Stimulated activated CD4-positive, alpha-beta T cell treated with anti-CD3 and anti-CD28 coated beads, Interleukin-4, amount 100 ng/mL, for 24 hours (primary cell): ENCODE data around the gene LPCAT1.
"Not testable (repeated sequence)": the region's sequence is repeated elsewhere in the genome, so short reads cannot be mapped to it uniquely, and the experiment has no call there.

Source experiments
- DNase-seq: peaks from one replicate; pipeline ENCODE4 v3.0.0-alpha.2; 2020

LPCAT1 gene

DNA sequence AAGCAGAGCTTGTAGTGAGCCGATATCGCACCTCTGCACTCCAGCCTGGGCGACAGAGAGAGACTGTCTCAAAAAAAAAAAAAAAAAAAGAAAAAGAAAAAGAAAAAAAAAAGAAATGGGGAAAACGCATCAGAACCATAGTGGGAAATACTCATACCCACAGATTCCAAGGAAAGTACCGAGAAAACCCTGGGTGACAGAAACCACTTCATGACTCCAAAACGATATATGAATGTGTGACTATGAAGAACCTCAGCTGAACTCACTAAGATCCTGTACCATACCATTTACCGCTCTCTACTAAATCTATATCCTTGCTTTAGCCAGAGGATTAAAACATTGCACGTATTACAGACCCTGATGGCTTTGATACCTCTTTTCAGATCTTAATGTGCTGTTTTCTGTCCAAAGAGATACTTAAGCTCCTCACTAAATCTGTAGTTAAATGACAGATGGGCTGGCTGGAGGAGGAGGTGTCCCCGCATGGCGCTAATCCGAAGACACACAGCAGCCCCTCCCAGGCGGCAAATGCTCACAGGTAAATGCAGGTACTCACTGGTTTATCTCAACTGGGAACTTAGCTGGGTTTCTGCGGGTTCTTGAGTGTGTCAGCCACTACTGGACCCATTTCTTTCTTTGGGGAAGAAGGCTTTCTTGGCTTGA, 2.8 kb downstream of the LPCAT1 start:
- no peak for DNase-seq

DNA sequence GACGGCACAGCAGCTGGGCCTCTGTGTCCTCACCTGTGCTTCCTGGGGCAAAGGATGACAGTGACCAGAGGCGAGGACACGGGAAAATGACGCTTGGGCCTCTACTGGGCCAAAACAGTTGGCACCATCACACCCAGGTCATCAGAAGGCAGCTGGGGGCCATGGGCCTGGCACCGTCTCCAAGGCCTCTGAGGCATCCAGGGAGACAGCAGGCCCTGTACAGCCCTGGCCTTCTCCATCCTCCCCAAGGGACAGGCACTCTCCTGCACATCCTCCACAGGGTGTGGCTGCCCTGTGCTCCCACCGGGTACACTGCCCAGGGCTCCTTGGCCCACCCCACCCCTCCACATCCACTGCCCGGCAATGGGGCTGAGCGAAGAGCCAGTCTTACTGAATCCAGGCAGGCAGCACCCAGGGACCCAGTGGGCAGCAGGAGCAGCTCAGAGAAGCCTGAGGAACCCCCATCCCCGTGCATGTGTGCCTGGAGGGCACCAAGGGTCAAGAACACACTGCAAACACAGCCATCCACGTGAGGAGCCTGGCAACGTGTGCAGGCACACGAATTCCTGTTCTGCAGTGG, 4.0 kb downstream of the LPCAT1 start:
- DNase-seq, result no peak

DNA sequence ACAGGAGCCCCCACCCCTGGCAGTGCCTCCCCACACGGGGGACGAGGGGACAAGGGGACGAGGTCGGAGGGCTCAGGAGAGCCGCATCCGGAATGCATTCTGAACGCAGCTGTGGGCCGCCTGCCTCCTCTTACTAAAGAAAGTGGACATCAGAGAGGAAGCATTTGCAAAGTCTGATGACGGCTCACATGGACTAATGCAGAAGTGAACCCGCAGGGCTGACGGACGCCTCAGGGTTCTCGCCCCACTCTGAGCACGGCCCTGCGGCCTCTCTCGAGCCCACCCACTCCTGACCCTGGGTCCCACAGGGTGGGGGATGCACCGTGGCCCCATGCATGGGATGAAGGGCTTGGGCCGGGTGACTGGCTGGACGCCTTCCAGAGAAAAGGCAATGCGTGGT, 5.9 kb downstream of the LPCAT1 start:
- no peak for DNase-seq

DNA sequence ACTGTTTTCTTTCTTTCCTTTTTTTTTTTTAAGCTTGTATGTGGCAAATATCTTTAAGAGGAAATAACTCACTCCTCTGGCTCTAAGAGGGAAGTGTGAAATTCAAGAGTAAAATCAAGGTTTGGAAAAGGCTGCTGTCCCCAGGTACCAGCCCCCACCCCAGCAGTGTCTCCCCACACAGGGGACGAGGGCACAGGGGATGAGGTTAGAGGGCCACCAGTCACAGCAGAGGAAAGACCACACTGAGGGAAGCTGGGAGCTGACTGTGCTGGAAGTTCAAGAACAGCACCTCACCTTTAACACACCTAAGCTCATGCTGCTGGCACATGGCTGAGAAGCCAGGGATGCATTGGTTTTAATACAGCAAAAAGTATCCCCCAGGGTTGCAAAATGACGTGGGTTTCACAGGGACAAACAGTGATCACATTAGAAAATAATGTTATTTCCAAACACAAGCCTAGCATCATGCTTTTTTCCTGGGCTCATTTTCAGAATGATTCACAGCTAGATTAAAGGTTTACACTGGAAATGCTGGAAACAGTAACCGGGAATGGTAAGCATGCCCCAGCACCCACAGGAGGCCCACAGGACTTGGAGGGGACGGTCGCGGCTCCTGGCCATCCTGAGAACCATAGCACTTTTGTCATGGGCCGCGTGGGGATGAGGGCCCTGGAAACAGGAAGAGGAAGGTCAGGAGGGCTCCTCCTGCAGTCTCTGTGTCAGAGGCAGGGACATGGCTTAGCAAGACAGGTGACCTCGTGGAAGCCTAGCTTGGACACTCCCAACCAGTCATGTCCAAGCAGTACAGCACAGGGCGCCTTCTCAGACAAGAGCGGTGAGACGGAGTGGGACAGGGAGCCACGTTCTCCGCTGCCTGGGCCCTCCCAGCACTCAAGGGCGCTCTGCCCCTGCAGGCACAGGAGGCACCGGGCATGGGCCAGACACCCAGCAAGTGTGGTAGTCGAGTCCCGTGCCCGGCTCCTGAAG, 6.9 kb downstream of the LPCAT1 start:
- DNase-seq, result no peak

DNA sequence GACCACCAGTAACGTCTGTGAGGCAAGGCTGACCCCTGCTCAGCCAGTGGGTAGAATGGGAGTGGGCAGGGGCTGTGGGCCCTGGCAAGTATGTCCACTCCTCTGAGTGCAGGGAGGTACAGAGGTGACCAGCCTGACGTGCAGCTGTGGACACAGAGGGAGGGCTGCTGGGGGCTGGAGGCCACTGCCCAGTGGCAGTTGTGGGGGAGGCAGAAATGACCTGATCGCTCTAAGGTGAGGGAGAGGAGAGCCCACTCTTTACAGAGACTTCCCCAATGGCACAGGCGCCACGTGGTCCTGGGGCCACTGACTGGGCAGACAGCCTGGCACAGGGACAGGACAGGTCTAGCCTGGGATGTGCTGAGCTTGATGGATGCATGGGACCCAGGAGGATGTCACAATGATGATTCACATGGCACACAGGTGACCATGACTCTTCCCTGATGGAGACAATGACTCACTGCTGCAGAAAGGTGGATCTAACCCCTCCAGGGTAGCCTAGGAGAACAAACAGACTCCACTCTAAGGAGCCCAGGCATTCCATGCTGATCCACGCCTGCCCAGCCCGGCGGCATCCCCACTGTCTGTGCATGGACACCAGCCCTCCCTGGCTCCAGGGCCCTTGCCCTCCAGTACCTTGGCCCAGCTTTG, 7.7 kb downstream of the LPCAT1 start:
- DNase-seq, result no peak

DNA sequence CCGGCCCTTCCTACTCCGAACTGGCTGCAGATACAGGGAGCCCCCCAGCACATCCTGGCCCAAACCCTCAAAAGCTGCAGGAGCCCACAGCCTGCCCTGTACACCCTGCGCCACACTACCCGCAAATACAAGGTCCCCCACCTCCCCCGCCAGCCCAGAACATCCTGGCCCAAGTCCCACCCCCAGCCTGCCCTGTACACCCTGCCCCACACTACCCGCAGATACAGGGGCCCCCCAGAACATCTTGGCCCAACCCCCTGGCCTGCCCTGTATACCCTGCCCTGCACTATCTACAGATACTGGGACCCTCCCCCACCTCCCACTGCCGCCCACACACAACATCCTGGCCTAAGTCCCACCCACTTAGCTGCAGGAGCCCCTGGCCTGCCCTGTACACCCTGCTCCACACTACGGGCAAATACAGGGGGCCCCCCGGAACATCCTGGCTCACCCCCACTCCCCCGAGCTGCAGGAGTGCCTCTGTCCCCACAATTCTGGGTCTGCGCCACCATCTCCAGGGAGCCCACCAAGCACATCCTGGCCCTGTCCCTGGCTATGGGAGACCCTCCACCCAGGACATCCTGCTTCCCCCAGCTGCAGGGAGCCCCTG, 8.3 kb downstream of the LPCAT1 start:
- DNase-seq, result no peak

DNA sequence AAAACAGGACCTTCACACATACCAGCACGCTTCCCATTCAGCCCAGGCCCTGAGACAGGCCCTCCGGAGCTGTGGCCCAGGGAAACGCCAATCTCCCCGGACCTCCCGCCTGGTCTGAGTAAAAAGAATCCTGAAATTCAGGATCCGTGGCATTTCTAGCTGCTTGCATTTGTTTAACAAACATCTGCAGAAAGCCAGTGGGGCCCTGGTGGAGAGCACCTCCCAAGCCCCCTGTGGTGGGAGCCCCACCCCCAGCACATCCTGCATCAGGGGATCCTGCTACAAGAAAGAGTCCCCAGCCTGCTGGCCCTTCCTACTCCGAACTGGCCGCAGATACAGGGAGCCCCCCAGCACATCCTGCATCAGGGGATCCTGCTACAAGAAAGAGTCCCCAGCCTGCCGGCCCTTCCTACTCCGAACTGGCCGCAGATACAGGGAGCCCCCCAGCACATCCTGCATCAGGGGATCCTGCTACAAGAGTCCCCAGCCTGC, 8.9 kb downstream of the LPCAT1 start:
- DNase-seq, result not testable (repeated sequence)

DNA sequence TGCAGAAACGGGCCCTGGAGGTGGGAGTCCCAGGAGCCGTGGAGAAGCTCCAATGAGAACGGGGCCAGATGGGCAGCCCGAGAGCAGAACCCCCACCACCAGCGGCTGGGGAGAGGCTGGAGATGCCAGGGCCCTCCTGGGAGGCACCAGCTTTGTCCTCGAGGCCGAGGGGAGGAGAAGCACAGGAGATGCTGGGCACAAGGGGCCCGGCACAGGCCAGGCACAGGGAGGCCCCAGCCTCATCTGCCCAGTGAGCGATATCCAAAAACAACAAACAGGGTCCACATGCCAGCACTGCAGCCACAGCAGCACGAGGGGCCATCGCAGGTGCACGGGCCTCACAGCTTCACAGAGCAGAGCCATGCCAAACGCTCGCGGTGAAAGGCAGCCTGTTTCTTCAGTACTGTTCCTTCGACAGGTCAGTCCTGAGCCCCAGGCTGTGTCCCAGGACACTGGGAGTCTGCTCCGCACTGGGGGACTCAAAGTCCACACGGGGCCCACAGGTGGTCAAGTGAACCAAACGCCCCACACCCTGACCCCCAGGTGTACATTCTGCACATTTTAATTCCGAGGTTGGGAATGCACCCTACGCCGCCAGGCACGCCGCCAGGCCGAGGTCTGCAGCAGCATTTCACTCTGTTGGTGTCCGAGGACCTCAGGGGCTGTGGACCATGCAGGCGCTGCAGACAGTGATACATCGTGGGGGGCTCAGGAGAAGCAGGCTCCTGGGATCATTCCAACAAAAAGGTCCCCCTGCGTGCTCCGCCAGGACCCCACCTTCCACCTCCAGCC, 9.5 kb downstream of the LPCAT1 start:
- no peak for DNase-seq

DNA sequence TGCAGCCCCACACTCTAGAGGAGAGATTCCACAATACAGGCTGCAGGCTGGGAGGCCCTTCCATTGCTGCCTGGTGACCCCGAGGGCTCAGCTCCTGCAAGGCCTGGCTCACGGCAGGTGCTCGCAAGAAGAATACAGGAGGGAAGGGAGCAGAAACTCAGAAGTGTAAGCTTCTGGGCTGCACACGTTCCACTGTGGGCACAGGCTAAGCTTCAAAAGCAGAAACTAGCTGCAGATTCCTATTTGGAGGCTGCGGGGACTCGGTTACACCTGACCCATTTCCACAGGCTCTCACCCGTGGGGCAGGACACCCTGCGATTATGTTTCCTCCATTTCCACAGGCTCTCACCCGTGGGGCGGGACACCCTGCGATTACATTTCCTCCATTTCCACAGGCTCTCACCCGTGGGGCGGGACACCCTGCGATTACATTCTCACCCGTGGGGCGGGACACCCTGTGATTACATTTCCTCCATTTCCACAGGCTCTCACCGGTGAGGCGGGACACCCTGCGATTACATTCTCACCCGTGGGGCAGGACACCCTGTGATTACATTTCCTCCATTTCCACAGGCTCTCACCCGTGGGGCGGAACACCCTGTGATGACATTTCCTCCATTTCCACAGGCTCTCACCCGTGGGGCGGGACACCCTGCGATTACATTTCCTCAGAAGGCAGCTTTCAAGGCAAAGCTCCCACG, 10.3 kb downstream of the LPCAT1 start:
- no peak for DNase-seq

DNA sequence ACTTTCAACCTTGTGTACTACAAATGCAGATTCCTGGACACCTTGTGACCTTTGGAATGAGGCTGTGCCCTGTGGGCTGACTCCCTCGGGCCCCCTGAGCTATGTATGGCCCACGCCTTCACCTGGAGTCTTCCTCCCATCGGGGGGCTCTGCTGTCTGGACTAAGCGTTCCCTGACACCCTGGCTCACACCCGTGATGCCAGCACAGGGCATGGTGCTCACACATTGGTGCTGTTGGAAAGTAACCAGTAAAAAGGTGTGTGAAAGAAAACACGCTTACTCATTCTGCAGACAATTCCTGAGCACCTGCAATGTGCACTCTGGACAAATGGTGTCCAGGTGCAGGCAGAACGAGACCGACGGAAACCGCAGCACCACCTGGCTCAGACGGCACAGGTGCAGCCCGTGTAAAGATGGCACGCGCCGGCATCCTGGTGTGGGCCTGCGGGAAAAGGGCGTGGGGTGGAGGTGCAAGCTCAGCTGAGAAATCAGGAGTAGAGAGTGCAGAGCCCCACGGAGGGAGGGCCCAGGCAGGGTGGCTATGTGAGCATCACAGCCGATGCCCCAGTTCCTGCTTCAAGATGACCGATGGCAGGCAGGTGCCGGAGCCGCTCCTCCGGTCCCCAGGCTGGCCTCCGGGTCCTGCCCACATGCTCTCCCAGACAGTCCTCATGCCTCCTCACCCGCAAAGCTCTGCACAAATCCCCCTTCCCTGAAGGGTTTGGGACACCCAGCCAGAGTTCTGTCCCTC, 11.0 kb downstream of the LPCAT1 start:
- DNase-seq, result no peak

DNA sequence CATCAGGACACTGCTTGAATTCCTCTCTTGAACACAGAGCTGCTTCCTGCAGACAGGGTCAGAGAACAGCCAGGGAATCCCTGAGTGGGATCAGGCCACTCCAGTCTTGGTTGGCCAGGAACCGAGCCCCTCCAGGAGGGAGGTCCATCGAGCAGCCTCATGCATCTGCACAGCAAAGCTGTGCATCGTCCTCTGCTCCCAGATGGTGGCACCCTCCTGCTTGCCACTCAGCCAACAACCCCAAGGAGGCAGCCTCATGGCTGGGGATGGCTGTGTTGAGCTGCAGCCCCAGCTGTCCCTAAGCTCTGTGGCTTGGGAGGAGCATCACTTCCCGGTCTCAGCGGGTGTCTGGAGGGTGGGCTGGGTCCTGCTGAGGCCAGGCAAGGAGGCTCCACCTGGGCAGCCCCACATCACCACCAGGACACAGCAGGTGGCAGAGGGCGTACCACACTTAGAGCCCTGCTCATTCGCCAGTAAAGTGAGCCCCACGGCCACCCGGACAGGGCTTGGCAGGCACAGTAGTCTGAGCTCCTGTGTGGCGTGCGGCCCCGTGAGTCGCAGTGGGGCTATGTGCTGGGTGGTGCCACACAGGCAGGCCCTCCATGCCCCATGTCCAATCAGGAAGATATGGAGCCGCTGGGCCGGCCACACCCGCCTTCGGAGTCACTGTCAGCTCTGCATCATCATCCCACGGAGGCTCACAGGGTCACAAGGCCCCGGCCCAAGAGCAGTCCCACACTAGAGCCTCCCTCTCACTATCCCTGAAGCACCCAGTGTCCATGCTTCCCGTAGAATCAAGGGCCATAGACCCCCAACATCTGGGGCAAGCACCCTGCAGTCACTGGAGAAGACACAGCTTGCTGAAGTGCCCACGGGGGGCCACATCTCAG, 11.9 kb downstream of the LPCAT1 start:
- DNase-seq, result no peak

DNA sequence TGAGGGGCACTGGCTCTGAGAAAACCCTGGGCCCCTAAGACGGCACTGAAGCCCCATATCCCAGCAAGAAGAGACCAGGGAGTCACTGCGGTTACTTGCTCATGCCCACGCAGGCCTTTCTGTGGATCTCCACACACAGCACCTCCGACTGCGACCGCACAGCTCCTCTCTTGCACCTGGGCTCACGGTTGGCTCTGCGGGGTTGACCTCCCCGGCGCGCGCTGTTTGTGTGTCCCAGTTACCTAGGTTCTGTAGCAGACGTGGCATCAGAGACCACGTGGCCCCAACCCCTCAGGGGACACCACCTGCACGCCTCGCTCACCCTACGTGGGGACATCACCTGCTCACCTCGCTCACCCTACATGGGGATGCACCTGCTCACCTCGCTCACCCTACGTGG, 12.7 kb downstream of the LPCAT1 start:
- no peak for DNase-seq

DNA sequence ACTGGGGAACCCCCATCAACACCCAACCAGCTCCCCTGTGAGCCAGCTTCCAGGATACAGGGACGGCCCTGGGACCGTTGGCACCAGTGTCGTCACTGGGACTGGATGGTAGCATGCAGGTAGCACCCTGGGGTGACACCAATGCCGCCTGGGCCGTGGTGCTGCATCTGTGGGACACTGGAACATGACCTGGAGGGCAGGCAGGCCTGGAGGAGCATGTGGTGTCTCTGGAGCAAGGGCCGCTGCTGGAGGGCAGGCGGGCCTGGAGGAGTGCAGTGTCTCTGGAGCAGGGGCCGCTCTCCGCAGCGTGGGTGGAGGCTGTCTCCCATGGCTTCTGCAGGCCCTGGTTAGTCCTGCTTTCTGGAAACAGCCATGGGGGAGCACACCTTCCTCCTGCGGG, 13.1 kb downstream of the LPCAT1 start:
- no peak for DNase-seq

DNA sequence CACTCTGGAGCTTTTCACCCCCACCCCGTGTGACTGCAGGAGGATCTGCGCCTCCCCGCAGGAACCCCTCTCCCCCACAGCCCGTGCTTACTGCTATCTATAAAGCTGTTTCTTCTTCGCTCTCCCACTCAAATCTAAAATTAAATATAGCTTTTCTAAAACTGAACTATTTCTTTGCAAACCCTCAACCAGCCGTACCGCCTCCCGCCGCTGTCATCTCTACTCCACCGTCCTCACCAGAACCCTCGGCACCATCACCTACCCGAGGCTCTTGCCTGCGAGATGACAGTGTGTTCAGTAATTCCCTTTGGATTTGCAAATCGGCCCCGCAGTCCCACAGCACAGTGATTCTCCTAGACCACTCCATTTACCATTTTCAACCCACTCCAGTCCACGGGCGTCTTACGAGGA, 13.6 kb downstream of the LPCAT1 start:
- no peak for DNase-seq

DNA sequence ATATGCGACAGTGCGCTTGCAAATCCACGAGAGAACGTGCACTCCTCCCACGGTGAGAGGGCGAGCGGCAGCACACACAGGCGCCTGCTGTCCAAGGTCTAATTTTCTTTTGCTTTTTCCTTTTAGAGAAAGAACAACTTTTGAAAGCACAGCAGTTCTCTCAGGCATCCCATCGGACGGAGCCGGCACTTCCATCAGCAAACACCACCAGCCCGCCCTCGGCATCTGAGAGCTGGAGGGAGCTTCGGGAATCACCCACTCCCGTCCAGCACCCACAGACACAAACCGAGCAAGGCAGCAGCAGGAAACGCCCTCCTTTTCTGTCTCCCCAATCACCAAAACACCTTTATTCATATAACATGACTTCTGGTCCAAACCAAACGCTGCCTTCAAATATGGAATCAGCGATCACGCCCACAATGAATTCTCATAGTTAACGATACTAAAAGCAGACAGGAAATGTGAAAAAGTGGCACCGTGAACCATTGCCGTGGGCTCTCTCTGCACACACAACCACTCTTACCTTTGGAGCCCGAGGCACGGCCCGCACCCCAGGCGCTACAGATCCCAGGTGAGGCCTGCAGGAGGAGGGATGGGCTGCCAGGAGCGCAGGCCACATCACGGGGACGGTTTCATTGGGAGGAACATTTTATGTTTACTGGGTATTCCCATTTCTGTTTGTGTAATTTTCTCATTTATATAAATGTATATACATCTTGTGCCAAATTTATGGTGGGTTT, 14.2 kb downstream of the LPCAT1 start:
- no peak for DNase-seq

DNA sequence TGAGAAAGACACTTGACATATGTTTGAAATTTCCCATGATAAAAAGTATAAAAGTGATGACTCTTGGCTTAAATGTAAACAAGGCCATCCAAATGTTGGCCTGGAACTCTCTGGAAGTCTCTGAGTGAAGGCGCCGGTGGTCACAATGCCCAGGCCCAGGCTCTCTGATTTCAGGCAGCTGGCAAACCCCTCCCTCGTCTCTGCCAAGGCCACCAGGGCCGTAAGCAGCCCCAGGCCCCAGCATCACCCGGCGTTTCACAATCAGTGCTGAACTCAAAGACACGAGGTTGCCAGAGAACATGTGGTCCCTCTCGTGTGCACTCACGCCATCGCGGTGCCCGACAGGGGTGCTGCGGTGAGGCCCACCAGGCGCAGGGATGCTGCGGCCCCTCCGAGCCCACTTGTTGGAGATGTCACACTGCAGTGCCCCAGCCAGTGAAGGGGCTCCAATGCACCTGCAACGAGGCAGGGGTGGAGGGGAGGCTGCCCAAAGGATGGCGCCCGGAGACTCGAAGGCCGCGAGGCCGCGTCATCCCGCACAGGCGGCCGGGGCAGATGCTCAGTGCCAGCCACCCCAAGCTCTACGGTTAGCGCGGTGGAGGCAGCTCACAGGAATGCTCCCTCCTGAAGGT, 15.0 kb downstream of the LPCAT1 start:
- no peak for DNase-seq

DNA sequence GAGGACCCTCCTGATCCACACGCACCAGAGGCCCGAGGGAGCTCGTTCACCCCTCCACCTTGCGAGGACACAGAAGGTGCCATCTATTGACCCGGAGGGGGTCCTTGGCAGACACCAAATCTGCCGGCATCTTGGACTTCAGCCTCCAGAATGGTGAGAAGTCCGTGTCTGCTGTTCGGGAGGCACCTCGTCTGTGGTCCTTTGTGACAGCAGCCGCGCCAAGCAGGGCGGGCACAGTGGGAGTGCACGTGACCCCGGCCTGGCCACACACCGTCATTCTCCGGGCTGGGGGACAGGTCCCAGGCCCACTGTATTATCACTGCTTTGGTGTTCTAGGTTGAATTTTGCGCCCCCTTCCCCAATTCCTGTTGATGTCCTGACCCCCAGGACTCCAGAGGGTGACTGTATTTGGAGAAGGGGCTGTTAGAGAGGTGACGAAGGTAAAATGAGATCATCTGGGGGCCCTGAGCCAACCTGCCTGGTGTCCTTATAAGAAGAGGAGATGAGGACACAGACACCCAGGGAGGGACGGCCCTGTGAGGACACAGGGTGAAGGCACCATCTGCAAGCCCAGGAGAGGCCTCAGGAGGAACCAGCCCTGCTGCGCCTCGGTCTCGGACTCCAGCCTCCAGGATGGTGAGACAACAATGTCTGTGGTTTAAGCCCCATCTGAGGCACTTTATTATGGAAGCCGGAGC, 15.7 kb downstream of the LPCAT1 start:
- no peak for DNase-seq

DNA sequence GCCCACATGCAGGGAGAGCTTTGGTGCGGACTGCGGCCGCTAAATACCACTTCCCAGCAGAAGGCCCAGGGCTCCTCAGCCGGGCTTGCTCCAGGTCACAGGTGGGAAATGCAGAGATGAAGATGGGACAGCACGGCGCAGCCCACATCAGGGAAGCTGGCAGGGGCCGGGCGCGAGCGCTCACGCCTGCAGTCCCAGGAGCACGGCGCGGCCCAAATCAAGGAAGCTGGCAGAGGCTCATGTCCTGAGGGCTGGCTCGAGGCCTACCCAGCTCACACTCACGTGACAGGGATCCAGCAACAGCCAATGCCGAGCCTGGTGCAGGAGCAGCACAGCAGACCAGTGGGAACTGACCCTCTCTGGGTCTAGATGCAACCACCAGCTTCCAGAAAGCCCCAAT, 16.3 kb downstream of the LPCAT1 start:
- DNase-seq, result no peak
